Esophagus squamous epithelium (tissue), 5 donors: ENCODE results near the gene HLA-DQB1. TPM values are rescaled to one million over a fixed set of nuclear protein-coding genes. Genes with fewer than 3 reads are reported as not detected.
"Not testable (repeated sequence)": the region's sequence is repeated elsewhere in the genome, so short reads cannot be mapped to it uniquely, and the experiment has no call there.

Experiments
- DNase-seq: peaks from one replicate; lab custom pipeline; 2025; lab: John Stamatoyannopoulos, UW
- H3K27ac ChIP-seq, 4 donors: fragments of 200-600 bp; sonication (generic); one replicate each; pipeline ENCODE4 v1.5.1; 2016 to 2019; ENCODE audit warnings: mild to moderate bottlenecking in 1 of 4
- H3K27me3 ChIP-seq, 4 donors: fragments of 200-600 bp; sonication (generic); 1 replicate in 3 of 4; 2 replicates in 1 of 4; pipeline versions ENCODE4 v1.5.1 to v1.6.0; 2017 to 2021; ENCODE audit warnings: antibody characterized with exemption in 1 of 4
- H3K36me3 ChIP-seq, 3 donors: fragments of 200-600 bp; sonication (generic); one replicate each; pipeline ENCODE4 v1.5.1; 2016 to 2019
- H3K4me1 ChIP-seq, 3 donors: fragments of 200-600 bp; sonication (generic); one replicate each; pipeline ENCODE4 v1.5.1; 2017 to 2019
- H3K4me3 ChIP-seq, 4 donors: fragments of 200-600 bp; sonication (generic); 1 replicate in 3 of 4; 2 replicates in 1 of 4; pipeline ENCODE4 v1.5.1; 2016 to 2019; ENCODE audit warnings: mild to moderate bottlenecking in 2 of 4, moderate library complexity in 1 of 4
- H3K9me3 ChIP-seq, 3 donors: fragments of 200-600 bp; sonication (generic); one replicate each; pipeline ENCODE4 v1.5.1; 2016 to 2019
- CTCF ChIP-seq, 6 experiments: fragments of 450-650 bp in 4 of 6; fragments of 200-600 bp in 2 of 6; sonication (generic) in 2 of 6; IDR thresholded peaks; one replicate each; pipeline ENCODE4 v1.5.1; 2016 to 2019; ENCODE audit warnings: antibody characterized with exemption in 6 of 6, mild to moderate bottlenecking in 4 of 6, moderate library complexity in 4 of 6
- POLR2A ChIP-seq, 4 donors: fragments of 450-650 bp; IDR thresholded peaks; one replicate each; pipeline ENCODE4 v1.6.1; 2017; ENCODE audit warnings: antibody characterized with exemption in 4 of 4, mild to moderate bottlenecking in 4 of 4, moderate library complexity in 3 of 4
- WGBS, 2 donors: methylation state at CpG; one replicate each; pipeline ENCODE4 v1.1.5; 2018; 5-methylcytosine and 5-hydroxymethylcytosine counted together
- intact Hi-C: fragments of 100-400 bp; cut with DNase I; formaldehyde crosslinking; loops from one replicate; pipeline ENCODE4 v1.15.0; 2022
- total RNA-seq, 4 donors: library from RNA; depleted of rRNA; stranded (reverse); fragments of >200 nt; gene quantifications; one replicate each; pipeline ENCODE4 v1.1.0, GENCODE V29; 2016
- donor health status: DM: yes; HTN: yes; CAD: no.

HLA-DQB1 gene
- total RNA-seq, 4 donors from 2014 or later = 0.13 to 9.3 (median 1.5) TPM

- intact Hi-C loops = no loop called here
- DNase-seq = no peak
Measured at GRCh38 chr6:32655203-32655710, 11.2 kb downstream of the HLA-DQB1 start.

GRCh38 chr6:32645047-32645703, 21.3 kb downstream of the HLA-DQB1 start:
- Histone ChIP-seq H3K4me1 (no peaks in the 10 kb centered on the region), H3K27me3 (no peaks in the 10 kb centered on the region), H3K36me3 (no peaks in the 10 kb centered on the region), H3K27ac (no peak overlapping the region), H3K4me3 (no peak overlapping the region), H3K9me3 (no peaks in the 10 kb centered on the region)
- DNase-seq = no peak
- intact Hi-C loops = no loop called here
- TF ChIP-seq POLR2A (IDR thresholded peaks at IDR 0.05) (no peak), CTCF (IDR thresholded peaks at IDR 0.05) (no peak)
- 28 to 48% methylated on average over 5 of the region's 6 CpGs for WGBS, 2 donors

More at GRCh38 chr6:32655203-32655710, 11.2 kb downstream of the HLA-DQB1 start:
- no peaks in the 10 kb centered on the region for H3K4me1 ChIP-seq
- 0% methylated on average over 2 of the region's 2 CpGs for WGBS, 2 donors
- H3K36me3 ChIP-seq = no peaks in the 10 kb centered on the region
- no peak overlapping the region for H3K27ac ChIP-seq
- H3K4me3 ChIP-seq = no peak overlapping the region
- no peak for TF ChIP-seq POLR2A (IDR thresholded peaks at IDR 0.05)
- no peak for TF ChIP-seq CTCF (IDR thresholded peaks at IDR 0.05)
- H3K27me3 ChIP-seq = no peaks in the 10 kb centered on the region
- H3K9me3 ChIP-seq = no peaks in the 10 kb centered on the region

- no peak for DNase-seq
- no peaks in the 10 kb centered on the region for H3K4me1 ChIP-seq
- intact Hi-C loops = no loop called here
- no peak overlapping the region for H3K4me3 ChIP-seq
- H3K9me3 ChIP-seq = no peaks in the 10 kb centered on the region
- H3K36me3 ChIP-seq = no peaks in the 10 kb centered on the region
- H3K27me3 ChIP-seq = no peaks in the 10 kb centered on the region
- WGBS, 2 donors = 23 to 24% methylated on average over 3 to 4 of the region's 4 CpGs
- no peak for TF ChIP-seq POLR2A (IDR thresholded peaks at IDR 0.05)
- no peak for TF ChIP-seq CTCF (IDR thresholded peaks at IDR 0.05)
- no peak overlapping the region for H3K27ac ChIP-seq
Measured at GRCh38 chr6:32643904-32644303, 22.6 kb downstream of the HLA-DQB1 start.

- H3K4me1 ChIP-seq = no peaks in the 10 kb centered on the region
- H3K9me3 ChIP-seq = no peaks in the 10 kb centered on the region
- no peak for TF ChIP-seq POLR2A (IDR thresholded peaks at IDR 0.05)
- TF ChIP-seq CTCF (IDR thresholded peaks at IDR 0.05) = no peak
- no peaks in the 10 kb centered on the region for H3K36me3 ChIP-seq
- no peak overlapping the region for H3K27ac ChIP-seq
- H3K27me3 ChIP-seq = no peaks in the 10 kb centered on the region
- intact Hi-C loops = no loop called here
- 36 to 83% methylated on average over 1 to 3 of the region's 6 CpGs for WGBS, 2 donors
- DNase-seq = no peak
- H3K4me3 ChIP-seq = no peak overlapping the region
Measured at GRCh38 chr6:32642720-32643106, 23.7 kb downstream of the HLA-DQB1 start.

GRCh38 chr6:32641785-32642719, 24.4 kb downstream of the HLA-DQB1 start:
- H3K4me3 ChIP-seq, intact Hi-C loops, H3K9me3 ChIP-seq, H3K4me1 ChIP-seq, DNase-seq, H3K27me3 ChIP-seq, H3K36me3 ChIP-seq, H3K27ac ChIP-seq: not testable (repeated sequence)
- WGBS, 2 donors = no CpG with 5 or more reads among the region's 2 CpGs
